NCI-H524 (cell line): ENCODE data around the gene KRTAP6-3.

Source experiments
- DNase-seq, 2 experiments: peaks; one replicate each; lab custom pipeline; 2025; lab: John Stamatoyannopoulos, UW

The KRTAP6-3 gene, protein sequence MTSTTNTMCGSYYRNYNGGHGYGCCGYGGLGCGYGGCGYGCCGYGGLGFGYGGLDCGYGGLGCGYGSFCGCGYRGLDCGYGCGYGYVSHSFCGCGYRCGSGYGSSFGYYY

GRCh38 chr21:30592140-30592539 lies at the start of gene KRTAP6-3:
KRTAP6-3 (plus strand) TSS chr21:30592440; CDS start chr21:30592446, 6 bp downstream.
- no peak for DNase-seq

DNA sequence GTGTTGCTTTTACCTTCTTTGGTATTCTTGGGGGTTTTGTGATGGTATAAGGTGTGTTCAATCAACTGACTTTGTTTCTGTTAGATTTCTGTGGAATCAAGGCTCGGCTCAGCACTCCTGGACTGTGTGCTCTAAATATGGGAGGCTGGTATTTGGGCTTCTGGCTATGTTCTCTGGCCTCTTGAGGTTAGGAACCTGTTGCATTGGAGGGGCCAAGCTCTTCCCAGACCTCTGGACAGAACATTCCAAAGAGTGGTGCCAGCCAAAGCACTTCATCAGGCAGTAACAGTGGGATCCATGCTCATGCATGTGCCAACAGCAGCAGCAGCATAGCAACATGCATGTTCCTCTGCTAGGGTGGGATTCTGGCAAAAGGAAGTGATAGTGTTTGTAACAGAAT lies 39.5 kb upstream of the KRTAP6-3 start:
- DNase-seq = no peak

- DNase-seq = no peak
Observed at GRCh38 chr21:30555095-30555494, 37.1 kb upstream of the KRTAP6-3 start.

- DNase-seq = no peak
Observed at GRCh38 chr21:30561264-30561895, 30.9 kb upstream of the KRTAP6-3 start, which contains the start of gene KRTAP19-7. KRTAP19-7 (minus strand) TSS chr21:30561314; CDS start chr21:30561289, 25 bp downstream.

DNA sequence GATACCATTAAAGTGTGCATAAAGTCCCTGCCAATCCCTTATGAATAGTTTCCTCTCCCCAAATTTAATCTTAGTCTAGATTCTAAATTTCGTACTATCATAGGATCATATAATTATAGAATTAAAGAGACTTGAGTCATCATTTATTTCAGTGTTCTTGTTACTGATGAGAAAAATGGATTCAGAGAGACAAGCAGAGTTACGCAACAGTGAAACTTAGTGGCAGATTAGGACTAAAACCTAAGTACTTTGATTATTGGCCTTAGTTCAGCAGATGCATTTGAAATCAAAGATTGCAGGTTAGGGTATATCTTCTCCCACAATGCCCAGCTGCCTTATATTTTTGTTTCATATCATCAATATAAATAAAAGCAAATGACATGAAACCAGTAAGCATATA lies 30.3 kb upstream of the KRTAP6-3 start:
- DNase-seq = no peak

GRCh38 chr21:30563072-30563471 lies 29.2 kb upstream of the KRTAP6-3 start:
- DNase-seq = no peak

DNA sequence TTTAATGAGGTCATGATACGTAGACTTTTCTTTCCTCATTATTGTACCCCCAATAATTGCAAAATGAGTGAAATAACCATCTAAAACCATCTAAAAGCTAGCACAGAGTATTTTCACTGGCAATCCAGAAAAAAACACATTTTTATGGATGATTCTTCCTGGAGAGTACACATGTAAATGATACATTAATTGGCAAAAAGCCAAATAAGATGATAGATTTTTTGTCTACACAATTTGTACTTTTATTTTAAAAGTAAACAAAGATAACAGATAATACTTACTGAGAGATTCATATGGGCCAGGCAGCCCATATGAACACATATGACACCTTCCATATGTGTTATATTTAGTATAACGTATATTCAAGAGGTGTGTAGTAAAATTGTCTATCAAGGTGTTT lies 28.6 kb upstream of the KRTAP6-3 start:
- no peak for DNase-seq

GRCh38 chr21:30567617-30568016 lies 24.6 kb upstream of the KRTAP6-3 start:
- DNase-seq = no peak

GRCh38 chr21:30577766-30578165 lies 14.5 kb upstream of the KRTAP6-3 start:
- no peak for DNase-seq

DNA sequence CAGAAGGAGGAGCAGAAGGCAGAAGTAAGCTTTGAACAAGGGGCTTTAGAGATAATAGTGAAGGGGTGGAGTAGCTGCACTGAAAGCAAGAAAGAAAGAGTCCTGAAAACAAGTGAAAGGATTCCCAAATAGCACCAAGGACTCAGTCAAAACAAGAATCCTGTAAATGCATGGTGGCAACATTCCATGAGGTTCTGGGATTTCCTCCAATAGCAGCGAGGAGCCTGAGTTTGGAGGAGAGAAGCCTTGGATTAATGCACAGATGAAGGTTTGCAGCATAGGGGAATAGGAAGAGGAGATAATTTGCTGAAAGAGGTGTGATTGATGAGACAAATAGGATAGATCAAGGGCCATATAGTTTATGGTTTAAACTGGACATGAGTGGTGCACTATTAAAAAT lies 12.9 kb upstream of the KRTAP6-3 start:
- DNase-seq = no peak

DNA sequence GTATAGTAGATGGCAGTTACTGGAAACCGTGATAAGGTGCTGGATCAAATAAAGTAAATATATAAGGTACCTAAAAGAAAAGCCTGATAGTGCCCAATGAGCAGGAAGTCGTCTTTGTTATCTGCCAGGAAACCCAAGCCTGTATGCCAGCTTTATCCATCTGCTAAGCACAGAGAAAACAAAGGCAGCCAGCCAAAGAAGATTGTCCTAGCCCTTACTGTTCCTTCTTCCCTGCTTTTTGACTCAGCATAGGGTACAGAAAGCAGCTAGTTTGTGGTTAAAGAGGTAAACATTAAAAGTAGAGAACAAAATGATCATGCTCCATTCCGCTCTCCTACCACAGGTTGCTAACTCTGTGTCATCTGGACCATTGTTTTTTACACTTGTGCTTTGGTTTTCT lies 12.1 kb upstream of the KRTAP6-3 start:
- no peak for DNase-seq

DNA sequence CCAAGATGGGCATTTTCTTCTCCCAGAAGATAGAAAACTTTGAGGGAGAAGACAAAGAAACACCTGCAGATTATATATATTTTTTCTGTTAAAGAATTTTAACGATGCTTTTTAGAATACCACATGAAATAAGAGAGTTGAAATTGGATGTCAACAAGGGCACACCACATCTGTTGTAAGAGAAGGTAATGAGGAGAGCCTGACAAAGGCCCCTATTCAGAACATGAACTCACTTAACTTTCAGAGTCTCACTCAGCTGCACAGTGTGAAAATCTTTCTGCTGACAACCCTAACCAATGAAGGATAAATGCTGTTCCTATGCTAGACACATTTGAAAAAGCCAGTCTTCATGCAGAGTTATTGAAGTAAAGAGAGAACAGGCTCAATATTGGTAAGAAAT lies 9.4 kb upstream of the KRTAP6-3 start:
- DNase-seq = no peak

- DNase-seq = peak in 1 of 2 experiments; percentile 23
Observed at GRCh38 chr21:30590297-30590696, 1.9 kb upstream of the KRTAP6-3 start, which contains the start of gene KRTAP22-2. KRTAP22-2 (minus strand) TSS chr21:30590397.

GRCh38 chr21:30598802-30599201 lies 6.6 kb downstream of the KRTAP6-3 start, which contains the start of gene KRTAP6-2:
KRTAP6-2 (minus strand) TSS chr21:30598902; CDS start chr21:30598874, 28 bp downstream.
- no peak for DNase-seq

- no peak for DNase-seq
Observed at GRCh38 chr21:30600787-30601186, 8.5 kb downstream of the KRTAP6-3 start, which contains the start of gene KRTAP22-1. KRTAP22-1 (plus strand) TSS chr21:30601087.

DNA sequence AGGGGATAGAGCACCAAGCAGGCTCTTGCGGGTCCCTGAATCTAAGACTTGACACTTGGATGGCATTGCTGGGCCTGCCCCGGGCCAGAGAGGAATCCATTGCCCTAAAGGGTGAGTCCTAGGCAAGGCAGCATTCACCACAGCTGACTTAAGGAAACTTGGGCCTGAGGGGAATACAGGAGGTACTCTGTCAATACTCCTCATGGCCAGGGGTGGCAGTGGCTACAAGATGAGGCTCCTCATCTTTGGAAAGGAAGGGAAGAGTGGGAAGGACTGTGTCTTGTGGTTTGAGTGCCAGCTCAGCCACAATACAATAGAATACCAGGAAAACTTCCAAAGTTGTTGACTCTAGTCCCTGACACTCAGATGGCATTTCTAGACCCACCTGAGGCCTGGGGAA lies 13.7 kb downstream of the KRTAP6-3 start:
- peak in 1 of 2 experiments; percentile 8 for DNase-seq

DNA sequence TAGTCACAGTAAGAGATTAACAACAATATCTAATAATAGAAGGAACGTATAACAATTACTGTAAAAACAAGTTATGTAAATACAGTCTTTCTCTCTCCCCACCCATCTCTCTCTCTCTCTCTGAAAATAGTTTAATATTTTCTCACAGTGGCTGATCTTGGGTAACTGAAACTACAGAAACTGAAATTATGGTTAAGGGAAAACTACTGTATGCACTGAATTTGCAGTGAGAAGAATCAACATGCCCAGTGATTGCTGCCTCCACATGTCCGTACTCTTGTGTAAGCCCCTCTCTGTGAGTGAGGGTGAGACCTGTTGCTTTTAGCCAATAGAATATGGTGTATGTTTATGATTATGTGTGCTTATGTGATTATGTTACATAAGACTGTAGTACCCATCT lies 19.9 kb downstream of the KRTAP6-3 start:
- no peak for DNase-seq

DNA sequence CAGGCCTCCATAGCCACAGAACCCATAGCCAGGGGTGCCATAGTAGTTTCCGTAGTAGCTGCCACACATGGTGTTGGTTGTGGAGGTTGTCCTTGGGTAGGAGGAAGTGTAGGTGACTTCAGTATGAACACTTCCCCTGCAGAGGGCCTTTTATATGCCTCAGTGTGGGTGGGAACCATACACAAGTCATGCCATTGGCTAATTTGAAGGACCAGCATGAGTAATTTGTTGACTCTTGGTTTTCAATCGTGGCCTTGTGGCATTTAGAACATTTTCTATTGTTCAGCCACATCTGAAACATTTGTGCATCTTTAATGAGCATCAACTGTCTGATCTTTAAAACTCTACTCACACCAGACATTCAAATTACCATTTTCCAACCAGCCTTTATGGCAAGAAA lies 21.6 kb downstream of the KRTAP6-3 start, which contains the start of gene KRTAP6-1:
TSS of gene KRTAP6-1 (minus strand) at position 95 of the 400 bp plus-strand sequence. CDS start at position 69, 26 bp downstream.
- no peak for DNase-seq

GRCh38 chr21:30615199-30615598 lies 23.0 kb downstream of the KRTAP6-3 start:
- DNase-seq = no peak

GRCh38 chr21:30616125-30616524 lies 23.9 kb downstream of the KRTAP6-3 start, which contains the start of gene KRTAP20-1:
KRTAP20-1 (plus strand) TSS chr21:30616425; CDS start chr21:30616455, 30 bp downstream.
- no peak for DNase-seq

GRCh38 chr21:30620080-30620479 lies 27.8 kb downstream of the KRTAP6-3 start:
- DNase-seq = no peak

- peak in 1 of 2 experiments; percentile 59 for DNase-seq
Observed at GRCh38 chr21:30620522-30620921, 28.3 kb downstream of the KRTAP6-3 start, which contains the start of gene KRTAP20-4. KRTAP20-4 (plus strand) TSS chr21:30620627.

DNA sequence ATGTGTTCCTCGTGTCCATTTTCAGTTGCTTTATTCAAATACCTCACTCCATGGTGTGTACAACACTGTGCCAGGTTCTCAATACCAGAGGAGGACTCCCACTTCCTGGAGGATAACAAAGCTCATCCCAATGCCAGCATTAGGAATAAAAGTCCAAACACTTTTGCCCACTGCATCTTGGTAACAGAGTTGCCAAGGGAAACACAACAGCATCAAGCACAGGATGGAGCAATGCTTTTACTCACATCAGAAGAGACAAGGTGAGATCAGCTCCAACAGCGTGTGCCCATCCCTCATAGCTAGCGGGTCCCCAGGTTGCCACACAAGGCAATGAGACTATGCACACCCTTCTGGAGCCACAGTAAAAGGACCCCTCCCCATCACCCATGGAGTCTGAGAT lies 31.1 kb downstream of the KRTAP6-3 start:
- no peak for DNase-seq
